HG03354 (cell line): ENCODE measurements around the gene DPP4.
"Not testable (repeated sequence)": the region's sequence is repeated elsewhere in the genome, so short reads cannot be mapped to it uniquely, and the experiment has no call there.

Source experiments
- ATAC-seq: cut with Tn5 transposase; IDR thresholded peaks from one replicate; pipeline ENCODE4 v1.9.1; 2021; ENCODE audit warnings: mild to moderate bottlenecking; ENCODE audit not compliant: unreplicated experiment, poor library complexity, severe bottlenecking

The DPP4 gene

DNA sequence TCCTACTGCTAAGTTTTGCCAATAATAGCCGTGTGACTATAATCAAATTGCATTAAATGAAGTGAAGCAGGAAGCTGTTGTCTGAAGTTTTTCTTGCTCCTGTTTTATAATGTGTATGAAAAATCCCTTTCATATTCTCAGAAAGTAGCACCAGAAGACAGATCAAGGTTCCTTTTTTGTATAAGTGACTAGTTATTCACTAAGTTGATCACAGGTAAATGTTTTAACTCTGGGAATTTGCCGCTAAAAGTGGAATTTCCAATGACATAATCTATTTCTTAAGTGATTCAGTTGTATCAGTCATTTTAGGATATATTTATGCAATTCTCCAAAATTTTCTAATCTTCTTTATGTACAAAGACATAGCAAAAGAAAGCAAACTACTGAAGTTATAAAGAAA, 99.6 kb downstream of the DPP4 start:
- ATAC-seq = no peak

DNA sequence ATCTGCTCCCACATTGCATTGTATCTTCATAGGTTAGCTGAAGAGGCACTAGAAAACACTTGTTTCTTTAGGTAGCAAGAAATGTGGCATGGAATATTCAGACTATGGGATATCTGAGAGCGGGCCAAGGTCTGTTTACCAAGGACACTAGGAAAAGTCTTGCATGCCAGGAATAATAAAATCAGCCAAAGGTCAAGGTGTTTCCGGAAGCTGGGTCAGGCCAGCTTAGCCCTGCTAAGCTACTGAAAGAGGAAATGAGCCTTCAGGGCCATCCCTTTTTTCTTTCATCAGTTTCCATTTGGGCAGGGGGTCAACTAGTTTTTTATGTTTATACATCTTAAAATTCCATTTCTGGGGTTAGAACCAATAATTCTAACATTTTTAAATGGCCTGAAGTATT, 101.1 kb downstream of the DPP4 start:
- ATAC-seq = no peak

DNA sequence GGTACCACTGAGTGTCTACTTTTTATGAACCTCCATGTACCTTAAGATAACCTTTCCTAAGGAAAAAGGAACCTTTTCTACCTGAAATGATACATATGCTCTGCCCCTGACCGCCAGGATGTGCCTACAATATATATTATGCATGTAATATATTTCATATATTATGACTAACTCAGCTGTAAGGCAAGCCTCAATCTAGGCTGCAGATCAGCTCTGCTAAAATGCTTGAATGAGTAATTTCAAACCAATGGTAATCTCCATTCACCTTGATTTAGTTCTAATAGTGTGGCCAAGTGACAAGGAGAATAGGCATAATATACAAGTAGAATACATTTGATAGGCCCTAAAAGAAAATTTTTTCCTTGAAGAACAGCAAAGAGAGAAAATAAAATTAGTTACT, 101.8 kb downstream of the DPP4 start:
- no peak for ATAC-seq

DNA sequence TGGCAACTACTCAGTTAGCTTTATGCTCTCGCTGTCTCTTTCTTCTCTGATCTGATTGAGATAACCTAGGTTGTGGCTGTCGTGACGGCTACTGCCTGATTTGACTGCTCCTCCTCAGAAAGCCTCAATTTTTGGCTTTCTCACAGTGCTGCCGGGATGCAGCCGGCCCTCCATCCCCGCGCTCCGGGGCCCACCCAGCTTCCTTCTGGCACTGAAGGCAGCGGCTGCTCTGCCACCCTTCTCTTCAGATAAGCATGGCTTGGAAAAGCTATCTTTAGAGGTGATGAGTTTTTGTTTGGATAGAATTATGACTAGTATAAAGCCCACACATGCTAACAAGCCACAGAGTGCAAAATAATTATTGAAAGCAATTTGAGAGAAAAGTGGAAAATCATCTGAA, 102.5 kb downstream of the DPP4 start:
- ATAC-seq = no peak

DNA sequence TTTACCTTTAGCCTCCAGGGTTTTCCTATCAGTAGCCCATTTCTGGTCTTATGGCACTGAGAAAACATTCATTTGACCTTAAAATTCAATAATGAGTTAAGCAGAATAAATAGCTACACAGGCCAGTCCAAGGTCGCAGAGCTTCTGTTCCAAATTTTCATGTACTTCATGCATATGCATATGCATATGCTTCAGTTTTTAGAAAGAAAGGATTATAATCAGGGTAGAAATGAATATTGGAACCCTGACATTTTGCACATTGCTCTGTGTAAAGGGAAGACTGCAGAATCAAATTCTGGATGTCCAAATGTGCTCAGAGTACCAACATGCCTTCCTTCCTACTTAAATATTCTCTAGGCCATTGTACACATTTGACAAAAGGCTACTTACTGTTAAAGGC, 104.9 kb downstream of the DPP4 start:
- ATAC-seq = no peak

DNA sequence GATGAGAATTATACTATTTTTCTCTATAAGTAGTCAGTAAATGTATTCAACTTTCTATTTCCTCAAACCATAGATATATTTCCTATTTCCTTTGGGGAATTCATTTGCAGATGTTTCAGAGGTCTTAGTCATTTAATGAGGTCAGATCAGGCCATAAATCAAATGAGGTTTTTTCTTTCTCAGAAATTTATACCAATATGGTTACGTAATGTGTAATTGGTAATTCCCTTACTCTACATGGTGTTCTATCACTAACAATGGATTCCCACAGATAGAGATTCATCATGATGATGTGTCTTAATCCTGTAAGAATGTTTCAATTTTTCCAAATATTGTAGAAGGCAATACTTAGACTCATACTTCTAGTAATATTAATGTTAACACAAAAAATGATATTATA, 108.0 kb downstream of the DPP4 start:
- ATAC-seq = no peak

DNA sequence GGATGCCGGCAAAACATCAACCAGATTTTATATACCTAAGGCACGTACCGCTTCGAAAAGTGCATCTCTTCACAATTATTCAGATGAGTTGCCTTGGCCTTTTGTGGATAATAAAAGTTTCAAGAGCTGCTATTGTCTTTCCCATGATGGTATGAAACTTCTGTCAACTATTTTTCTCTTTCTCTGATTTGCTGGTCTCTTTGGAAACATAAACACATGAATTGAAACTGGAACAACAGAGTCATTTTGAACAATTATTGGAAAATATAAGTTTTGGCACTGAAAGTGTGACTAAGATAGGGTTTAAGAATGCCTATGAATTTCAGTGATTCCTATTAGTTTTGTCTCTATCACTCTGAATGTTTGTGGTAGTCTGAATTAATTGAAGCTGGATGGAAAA, 109.9 kb downstream of the DPP4 start:
- ATAC-seq = no peak

DNA sequence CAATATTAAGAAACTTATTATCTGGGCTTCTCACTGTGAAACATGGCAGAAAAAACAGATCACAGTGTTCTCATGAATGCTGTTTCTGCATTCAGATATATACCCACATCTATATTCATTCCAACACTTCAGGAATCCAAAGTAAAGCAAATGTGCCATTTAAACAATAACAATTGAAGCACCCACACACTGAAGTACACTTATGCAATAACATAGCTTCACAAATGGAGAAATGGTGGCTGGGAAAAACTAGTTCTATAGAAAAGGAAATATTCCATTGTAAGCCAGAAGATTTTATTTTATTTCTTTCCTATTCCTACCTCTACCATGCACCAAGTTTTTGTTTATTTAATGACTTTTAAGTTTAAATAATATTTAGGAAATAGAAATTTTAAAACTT, 111.9 kb downstream of the DPP4 start:
- no peak for ATAC-seq

DNA sequence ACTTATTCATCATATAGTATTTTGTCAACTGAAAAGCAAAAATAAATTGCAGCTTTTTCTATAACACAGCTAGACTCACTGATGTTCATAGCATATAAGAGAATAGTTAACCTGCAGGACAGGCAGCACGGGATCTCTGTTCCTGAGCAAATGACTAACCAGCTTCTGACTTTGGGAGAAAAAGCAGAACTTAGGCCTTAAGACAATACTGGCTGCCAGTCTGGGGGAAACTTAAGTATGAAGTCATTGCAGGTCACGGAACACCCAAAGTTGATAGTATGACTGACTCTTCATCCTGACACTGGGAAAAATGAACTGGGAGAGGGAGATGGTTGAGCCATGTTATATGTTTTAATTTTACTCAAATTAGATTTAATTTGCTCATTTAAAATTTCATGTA, 113.0 kb downstream of the DPP4 start:
- no peak for ATAC-seq

DNA sequence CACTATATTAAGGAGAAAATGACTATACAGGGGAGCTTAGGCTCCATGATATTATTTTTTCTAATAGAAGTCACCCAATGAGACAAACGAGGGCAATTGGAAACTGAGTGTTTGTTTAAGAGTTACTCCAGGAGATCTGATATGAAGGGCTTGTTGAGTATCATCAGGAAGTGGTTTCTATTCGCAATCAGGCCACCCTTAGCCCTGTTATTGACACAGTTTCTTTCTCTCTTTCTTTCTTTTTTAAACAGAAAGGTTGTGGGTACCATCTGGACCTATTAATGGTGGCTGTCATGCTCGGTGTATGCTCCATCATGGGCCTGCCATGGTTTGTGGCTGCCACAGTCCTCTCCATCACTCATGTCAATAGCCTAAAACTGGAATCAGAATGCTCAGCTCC, 117.3 kb downstream of the DPP4 start:
- no peak for ATAC-seq

DNA sequence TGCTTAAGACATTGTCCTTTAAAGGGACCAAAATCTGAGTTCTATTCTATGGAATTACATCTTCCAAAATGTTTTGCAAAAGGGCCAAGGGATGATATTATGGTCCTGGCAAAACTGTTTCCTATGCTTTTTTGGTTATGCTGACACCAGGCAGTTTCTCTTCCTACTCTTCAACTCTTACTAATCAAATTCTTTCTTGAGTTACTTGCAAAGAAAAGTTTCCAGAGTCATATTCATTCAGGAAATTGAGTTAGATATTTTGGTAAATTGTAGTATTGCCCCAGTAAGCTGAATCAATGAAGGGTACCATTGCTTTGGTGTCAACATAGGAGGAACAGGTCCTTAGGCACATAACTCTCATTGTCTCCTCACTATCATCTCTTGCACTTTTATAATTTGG, 118.8 kb downstream of the DPP4 start:
- no peak for ATAC-seq

DNA sequence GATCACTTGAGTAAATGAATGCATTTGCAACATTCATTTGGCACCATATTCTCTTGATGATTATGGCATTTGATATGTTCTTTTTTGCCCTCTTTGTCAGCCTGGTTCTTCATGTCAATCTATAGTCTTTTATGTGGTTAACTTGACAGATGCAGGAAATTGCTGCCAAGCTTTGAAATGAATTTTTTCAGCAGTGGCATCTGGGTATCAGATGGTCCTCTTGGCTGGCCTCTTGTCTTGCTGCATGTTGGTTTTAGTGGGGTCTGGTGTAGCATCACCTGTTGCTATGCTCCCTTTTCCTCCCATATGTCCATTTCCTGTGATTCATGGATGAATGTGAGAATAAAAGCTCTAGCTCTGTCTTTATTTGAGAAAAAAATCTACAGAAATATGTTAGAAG, 119.9 kb downstream of the DPP4 start:
- ATAC-seq = no peak

DNA sequence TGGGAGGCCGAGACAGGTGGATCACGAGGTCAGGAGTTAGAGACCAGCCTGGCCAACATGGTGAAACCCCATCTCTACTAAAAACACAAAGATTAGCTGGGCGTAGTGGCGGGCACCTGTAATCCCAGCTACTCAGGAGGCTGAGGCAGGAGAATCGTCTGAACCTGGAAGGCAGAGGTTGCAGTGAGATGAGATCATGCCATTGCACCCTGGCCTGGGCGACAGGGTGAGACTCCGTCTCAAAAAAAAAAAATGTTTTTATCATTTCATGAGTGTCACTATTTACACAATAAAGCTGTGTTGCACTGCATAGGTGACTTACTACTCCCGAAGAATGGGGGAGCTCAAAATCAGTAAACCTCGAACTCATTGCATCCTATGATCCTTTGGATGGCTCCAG, 120.6 kb downstream of the DPP4 start:
- ATAC-seq = not testable (repeated sequence)

DNA sequence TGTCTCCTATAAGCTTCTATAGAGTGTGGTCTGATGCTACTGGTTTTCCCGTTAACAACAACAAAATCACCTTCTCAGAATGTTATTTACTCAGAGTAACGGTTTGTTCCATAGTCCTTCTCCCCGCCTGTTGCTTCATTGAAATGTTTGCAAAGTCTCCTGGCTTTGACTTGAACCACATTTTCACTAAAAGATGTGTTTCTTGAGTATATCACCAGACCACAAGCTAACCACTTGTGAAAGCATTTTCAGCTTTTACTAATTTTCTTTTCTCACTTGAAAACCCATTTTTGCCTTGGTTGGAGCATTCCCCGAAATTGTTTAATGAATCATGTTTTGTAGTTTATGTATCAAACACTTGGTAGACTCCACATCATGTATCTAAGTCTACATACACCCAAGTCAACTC, 121.2 kb downstream of the DPP4 start:
- ATAC-seq = no peak

DNA sequence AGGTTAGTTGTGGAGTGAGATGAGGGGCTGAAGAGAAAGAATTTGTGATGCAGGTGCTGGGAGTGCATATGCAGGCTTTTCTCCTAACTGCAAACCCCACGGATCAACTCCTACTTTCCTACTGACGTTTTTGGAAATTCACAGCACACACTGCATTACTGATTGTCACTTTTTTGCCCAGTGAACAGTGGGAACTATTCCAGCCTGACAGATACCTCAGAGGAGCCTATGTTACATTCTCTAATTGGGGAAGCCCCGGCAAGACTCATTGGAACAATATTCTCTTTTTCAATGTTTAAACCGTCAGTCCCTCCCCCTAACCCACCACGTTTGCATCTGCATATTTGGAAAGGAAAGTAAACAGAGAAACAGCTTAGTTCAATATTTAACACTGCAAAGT, 126.2 kb downstream of the DPP4 start:
- no peak for ATAC-seq

DNA sequence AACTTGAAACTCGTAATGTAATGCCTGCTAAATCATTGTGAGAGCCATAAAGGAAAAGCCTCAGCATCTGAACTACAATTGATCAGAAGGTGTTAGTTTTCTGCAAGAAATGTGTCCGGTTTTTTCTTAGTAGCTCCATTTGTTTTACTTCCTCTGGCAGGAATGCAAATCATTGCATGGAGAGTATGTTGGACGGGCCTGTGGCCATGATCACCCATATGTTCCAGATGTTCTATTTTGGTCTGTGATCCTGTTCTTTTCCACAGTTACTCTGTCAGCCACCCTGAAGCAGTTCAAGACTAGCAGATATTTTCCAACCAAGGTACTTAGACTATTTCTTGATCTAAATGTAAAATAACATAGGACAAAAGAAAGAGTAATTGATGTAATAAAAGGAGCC, 126.6 kb downstream of the DPP4 start:
- no peak for ATAC-seq

DNA sequence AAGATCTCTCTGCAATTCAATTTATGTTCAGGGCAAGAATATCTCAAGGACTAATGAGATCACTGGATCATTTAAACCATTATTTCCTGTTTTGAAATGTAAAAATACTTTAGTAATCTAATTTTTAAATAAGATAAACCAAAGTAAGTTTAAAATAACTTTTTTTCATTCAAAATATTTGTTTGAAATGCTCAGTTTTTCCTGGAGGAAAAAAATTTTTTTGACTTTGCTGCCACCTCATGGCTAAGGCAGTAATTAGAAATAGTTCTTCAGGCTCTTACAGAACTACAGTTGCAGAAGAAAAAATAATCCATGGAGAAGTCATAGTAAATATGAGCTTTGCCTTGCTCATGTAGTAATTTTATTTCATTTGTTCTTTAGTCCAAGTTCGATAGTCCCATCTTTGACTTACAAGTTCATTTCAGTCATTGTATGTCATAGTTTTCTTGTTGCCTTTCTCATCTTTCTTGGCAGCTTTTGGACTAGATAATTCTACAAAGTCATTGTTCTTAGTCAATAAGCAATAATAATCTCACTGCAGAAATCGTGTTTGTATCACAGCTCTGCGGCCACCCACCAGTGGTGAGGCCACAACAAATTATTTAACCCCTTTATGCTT, 127.4 kb downstream of the DPP4 start:
- no peak for ATAC-seq

DNA sequence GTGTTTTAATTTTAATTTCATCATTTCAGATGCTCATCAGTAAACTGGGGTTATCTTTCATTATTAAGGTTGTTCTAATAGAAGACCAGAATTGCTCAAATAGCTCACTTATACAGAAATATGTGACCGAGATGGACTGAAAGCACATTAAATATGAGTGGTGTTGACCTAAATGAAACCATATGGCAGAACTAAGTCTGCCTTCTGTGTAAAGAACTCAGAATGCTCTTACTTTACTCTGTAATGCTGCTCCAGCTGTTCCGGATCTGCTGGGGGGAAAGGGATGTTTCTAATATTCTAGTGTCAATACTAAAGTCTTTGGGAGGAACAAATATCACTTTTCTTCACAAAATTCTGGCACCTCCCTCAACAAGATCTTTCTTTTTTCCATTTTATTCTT, 131.0 kb downstream of the DPP4 start:
- ATAC-seq = no peak
